ENCODE measurements around the gene HNMT.
"Not testable (repeated sequence)": the region's sequence is repeated elsewhere in the genome, so short reads cannot be mapped to it uniquely, and the experiment has no call there.

HNMT gene

GRCh38 chr2:137975280-137976271 lies 11.3 kb downstream of the HNMT start:
- DNase-seq (ENCODE audit: low spot score) = peak; percentile 62

- DNase-seq (ENCODE audit: low spot score) = no peak
Measured at GRCh38 chr2:137976274-137976673, 12.0 kb downstream of the HNMT start.

- DNase-seq (ENCODE audit: low spot score) = no peak
Measured at GRCh38 chr2:137977790-137978189, 13.5 kb downstream of the HNMT start.

GRCh38 chr2:137980459-137980858 lies 16.2 kb downstream of the HNMT start:
- no peak for DNase-seq (ENCODE audit: low spot score)

GRCh38 chr2:137981112-137981656 lies 16.9 kb downstream of the HNMT start:
- DNase-seq (ENCODE audit: low spot score) = no peak

- DNase-seq (ENCODE audit: low spot score) = no peak
Measured at GRCh38 chr2:137983581-137983980, 19.3 kb downstream of the HNMT start.

- no peak for DNase-seq (ENCODE audit: low spot score)
Measured at GRCh38 chr2:137986268-137986667, 22.0 kb downstream of the HNMT start.

- no peak for DNase-seq (ENCODE audit: low spot score)
Measured at GRCh38 chr2:137987011-137987410, 22.7 kb downstream of the HNMT start.

GRCh38 chr2:137991078-137991477 lies 26.8 kb downstream of the HNMT start:
- no peak for DNase-seq (ENCODE audit: low spot score)

- DNase-seq (ENCODE audit: low spot score) = no peak
Measured at GRCh38 chr2:137992039-137992646, 27.9 kb downstream of the HNMT start.

- DNase-seq (ENCODE audit: low spot score) = not testable (repeated sequence)
Measured at GRCh38 chr2:137993715-137994476, 29.6 kb downstream of the HNMT start.

GRCh38 chr2:137995368-137995767 lies 31.1 kb downstream of the HNMT start:
- not testable (repeated sequence) for DNase-seq (ENCODE audit: low spot score)

- DNase-seq (ENCODE audit: low spot score) = not testable (repeated sequence)
Measured at GRCh38 chr2:137996158-137996557, 31.9 kb downstream of the HNMT start.

- no peak for DNase-seq (ENCODE audit: low spot score)
Measured at GRCh38 chr2:137997733-137998132, 33.5 kb downstream of the HNMT start.

GRCh38 chr2:137998503-137998902 lies 34.2 kb downstream of the HNMT start:
- no peak for DNase-seq (ENCODE audit: low spot score)

- DNase-seq (ENCODE audit: low spot score) = no peak
Measured at GRCh38 chr2:137999273-137999672, 35.0 kb downstream of the HNMT start.

GRCh38 chr2:138000009-138000408 lies 35.7 kb downstream of the HNMT start:
- DNase-seq (ENCODE audit: low spot score) = no peak

GRCh38 chr2:138000796-138001195 lies 36.5 kb downstream of the HNMT start:
- no peak for DNase-seq (ENCODE audit: low spot score)

- no peak for DNase-seq (ENCODE audit: low spot score)
Measured at GRCh38 chr2:138003411-138003810, 39.1 kb downstream of the HNMT start.

GRCh38 chr2:138007431-138007830 lies 43.2 kb downstream of the HNMT start:
- DNase-seq (ENCODE audit: low spot score) = no peak

- DNase-seq (ENCODE audit: low spot score) = no peak
Measured at GRCh38 chr2:138009622-138010021, 45.3 kb downstream of the HNMT start.

GRCh38 chr2:138010890-138011289 lies 46.6 kb downstream of the HNMT start:
- no peak for DNase-seq (ENCODE audit: low spot score)
